Astrocyte (in vitro differentiated cells and primary cell): ENCODE data around the gene NOPCHAP1.

Source experiments
- EZH2 ChIP-seq: IDR thresholded peaks from 2 replicates; pipeline ENCODE4 v1.6.1; 2012; ENCODE audit warnings: mild to moderate bottlenecking, low read length, inconsistent platforms; ENCODE audit not compliant: insufficient read depth
- TF ChIP-seq, protein P1 (sequence below): IDR thresholded peaks from 2 replicates; pipeline ENCODE4 v1.5.1; 2011; ENCODE audit warnings: low read depth, mild to moderate bottlenecking, inconsistent platforms, low read length, moderate library complexity; ENCODE audit not compliant: insufficient read depth

DNA sequence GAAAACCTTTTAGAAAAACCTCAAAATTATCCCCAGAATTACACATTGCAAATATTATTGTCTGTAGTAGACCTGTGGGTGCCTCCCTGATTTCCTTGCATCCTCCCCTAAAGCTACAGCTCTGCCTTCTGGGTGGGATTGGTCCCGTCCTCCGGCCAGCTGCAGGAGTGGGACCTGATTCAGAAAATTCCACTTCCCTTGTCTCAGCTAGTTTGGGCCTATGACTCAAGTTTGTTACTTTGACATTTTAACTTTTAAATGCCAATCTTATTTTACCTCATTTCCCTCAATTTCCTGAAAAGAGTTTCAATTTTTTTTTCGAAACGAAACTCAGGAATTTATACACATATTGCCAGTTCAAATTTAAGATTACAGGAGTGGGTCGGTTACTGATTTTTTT is 14.8 kb upstream of the NOPCHAP1 start:
- TF ChIP-seq, protein P1, sequence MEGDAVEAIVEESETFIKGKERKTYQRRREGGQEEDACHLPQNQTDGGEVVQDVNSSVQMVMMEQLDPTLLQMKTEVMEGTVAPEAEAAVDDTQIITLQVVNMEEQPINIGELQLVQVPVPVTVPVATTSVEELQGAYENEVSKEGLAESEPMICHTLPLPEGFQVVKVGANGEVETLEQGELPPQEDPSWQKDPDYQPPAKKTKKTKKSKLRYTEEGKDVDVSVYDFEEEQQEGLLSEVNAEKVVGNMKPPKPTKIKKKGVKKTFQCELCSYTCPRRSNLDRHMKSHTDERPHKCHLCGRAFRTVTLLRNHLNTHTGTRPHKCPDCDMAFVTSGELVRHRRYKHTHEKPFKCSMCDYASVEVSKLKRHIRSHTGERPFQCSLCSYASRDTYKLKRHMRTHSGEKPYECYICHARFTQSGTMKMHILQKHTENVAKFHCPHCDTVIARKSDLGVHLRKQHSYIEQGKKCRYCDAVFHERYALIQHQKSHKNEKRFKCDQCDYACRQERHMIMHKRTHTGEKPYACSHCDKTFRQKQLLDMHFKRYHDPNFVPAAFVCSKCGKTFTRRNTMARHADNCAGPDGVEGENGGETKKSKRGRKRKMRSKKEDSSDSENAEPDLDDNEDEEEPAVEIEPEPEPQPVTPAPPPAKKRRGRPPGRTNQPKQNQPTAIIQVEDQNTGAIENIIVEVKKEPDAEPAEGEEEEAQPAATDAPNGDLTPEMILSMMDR: no peak
- no peak for TF ChIP-seq EZH2
